Inflammatory macrophage treated with lipopolysaccharide for 1 hour (primary cell): Measurements from ENCODE around the gene YIPF4.
"Not testable (repeated sequence)": the region's sequence is repeated elsewhere in the genome, so short reads cannot be mapped to it uniquely, and the experiment has no call there.

Experiments
- DNase-seq, 2 donors: peaks; one replicate each; pipeline ENCODE4 v3.0.0-alpha.2; 2020 to 2022

The YIPF4 gene

GRCh38 chr2:32277674-32278477, at the start of gene YIPF4:
YIPF4 (plus strand) TSS chr2:32277904; CDS start chr2:32278156, 252 bp downstream.
- DNase-seq, result peak; percentile 89 to 98

DNA sequence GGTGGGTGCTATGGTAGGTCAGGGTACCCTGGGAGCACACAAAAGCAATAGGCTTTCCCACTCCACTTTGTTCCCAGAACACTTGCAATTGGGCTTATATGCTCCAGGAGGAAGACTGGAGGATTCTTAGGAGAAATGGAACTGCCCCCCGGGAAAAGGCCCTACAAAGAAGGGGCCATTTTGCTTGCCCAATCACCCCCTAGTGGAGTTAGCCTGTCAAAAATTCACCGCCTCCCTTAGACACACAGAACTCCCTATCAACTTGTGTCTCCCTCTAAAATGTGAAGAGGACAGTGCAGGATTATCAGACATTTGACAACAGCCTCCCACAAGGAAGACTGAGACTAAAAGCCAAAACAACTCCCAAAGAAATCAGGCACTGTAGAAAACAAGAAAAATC, 49.5 kb upstream of the YIPF4 start:
- DNase-seq, result no peak

DNA sequence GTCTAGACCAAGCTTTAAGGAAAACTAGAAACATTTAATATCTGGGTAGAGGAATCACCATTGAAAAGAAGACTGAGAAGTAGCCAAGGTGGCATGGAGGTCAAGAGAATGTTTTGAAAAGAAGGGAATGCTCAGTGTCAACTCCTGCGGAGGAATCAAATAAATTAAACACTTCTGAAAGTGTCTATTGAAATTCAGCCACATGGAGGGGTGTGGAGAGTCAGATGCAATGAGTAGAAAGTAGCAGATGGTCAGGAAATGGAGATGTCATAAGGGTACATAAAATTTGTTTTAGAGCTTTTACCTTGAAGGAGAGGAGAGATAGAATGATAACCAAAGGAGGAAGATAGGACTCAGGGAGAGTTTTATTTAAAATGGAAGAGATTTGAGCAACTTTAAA, 48.1 kb upstream of the YIPF4 start:
- no peak for DNase-seq

- no peak for DNase-seq
These were observed 45.7 kb upstream of the YIPF4 start for GRCh38 chr2:32231959-32232358.

DNA sequence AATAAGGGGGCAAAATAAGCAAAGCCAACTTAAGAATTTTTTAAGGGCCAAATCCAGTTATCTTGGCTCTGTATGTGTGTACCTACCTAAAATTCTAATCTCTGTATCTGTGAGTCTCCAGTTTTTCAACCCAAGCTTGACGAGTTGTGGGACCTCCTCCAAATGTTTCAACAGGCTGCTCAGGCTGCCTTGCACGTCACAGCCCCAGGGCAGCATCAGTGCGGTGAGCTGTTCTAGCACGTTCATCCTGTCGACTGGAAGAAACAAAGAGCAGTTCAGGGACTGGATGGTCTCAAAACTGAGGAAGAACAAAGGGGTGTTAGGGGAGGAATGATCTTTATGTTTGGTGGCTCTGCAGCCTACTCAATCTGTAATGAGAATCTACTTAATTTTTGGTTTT, 42.4 kb upstream of the YIPF4 start:
- DNase-seq, result no peak

DNA sequence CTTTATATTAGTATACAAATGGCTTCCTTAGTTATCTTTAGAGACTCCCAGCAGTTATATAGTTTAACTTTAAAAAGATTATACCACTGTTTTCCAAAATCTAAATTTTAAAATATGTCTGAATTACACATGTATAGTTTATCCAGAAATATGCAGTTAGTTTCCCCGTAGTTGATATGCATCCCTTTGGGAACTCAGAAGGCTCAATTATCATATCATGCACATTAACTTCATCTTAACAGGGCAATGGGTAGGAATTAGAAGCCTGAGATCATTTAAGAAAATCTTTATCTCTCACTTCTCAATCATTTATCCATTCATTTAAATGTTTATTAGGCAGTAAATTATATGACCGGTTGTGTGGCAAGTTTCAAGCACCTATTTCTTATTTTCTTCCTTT, 40.2 kb upstream of the YIPF4 start:
- no peak for DNase-seq

- DNase-seq, result no peak
These were observed 39.7 kb upstream of the YIPF4 start for GRCh38 chr2:32237996-32238395.

DNA sequence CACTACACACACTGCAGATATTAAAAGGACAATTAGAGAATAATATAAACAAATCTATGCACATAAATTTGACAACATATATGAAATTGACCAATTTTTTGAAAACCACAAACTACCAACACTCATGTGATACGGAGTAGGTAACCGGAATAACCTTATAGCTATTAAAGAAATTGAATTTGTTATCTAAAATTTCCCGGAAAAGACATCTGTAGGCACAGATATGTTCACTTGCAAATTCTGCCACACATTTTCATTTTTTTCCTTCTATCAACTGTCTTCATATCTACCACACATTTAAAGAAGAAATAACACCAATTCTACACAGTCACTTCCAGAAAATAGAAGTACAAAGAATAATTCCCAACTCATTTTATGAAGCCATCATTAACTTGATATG, 35.4 kb upstream of the YIPF4 start:
- no peak for DNase-seq

DNA sequence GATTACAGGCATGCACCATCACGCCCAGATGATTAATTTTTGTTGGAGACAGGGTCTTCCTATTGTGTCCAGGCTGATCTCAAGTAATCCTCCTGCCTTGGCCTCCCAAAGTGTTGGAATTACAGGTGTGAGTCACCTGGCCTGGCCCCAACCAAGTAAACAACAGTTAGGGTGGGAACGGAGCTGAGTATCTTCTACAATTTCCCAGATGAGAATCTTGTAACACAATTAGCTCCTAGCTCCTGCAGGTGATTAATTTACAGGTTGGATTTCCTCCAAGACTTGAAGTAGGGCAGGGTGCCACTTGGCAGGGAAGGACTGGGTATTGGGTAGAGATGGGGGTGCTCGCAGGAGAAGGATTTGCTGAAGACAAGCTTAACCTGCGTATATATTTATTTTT, 30.8 kb upstream of the YIPF4 start:
- no peak for DNase-seq

GRCh38 chr2:32248299-32248698, 29.4 kb upstream of the YIPF4 start:
- DNase-seq, result no peak

DNA sequence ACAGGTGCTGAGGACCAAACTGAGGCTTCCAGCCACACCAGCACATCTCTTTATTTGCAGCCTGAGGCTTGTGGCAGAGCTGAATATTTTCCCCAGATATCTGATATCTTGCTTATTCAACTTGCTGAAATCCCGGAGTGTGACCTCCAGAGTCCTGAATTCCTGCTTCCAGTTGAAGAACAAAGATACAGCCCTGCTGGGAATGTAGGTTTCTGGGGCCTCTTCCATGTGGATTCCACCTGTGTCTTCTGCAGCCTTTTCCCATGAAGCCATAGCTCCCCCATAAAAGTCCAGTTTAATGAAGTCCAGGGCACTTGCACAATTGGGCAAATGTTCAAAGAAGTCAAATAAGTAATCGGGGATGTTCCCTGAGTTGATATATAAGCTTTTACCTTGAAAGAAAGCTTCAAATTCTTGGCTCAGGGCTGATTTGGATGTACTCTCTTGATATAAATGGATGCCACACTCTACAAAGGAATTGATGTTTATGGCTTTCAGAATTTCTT, 27.9 kb upstream of the YIPF4 start:
- no peak for DNase-seq

- no peak for DNase-seq
These were observed 27.4 kb upstream of the YIPF4 start for GRCh38 chr2:32250290-32250689.

DNA sequence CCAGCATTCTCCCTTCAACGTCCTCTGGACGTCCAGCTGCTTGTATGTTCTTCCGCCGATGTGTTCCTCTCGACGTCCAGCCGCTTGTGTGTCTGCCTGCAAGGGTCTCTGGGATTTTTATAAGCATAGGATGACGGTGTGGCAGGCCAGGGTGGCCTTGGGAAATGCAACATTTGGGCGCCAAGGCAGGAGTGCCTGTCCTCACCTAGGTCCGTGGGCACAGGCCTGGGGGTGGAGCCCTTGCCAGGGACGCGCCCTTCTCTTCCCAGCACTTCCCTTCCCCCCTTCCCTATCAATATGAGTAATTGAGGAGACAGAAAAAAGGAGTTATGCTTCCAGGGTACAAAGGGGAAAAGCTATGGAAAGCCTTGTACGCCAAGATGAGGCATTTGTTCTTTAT, 19.5 kb upstream of the YIPF4 start:
- no peak for DNase-seq

GRCh38 chr2:32260376-32260775, 17.3 kb upstream of the YIPF4 start:
- no peak for DNase-seq

GRCh38 chr2:32262105-32262504, 15.6 kb upstream of the YIPF4 start:
- DNase-seq, result peak; percentile 83 to 84

DNA sequence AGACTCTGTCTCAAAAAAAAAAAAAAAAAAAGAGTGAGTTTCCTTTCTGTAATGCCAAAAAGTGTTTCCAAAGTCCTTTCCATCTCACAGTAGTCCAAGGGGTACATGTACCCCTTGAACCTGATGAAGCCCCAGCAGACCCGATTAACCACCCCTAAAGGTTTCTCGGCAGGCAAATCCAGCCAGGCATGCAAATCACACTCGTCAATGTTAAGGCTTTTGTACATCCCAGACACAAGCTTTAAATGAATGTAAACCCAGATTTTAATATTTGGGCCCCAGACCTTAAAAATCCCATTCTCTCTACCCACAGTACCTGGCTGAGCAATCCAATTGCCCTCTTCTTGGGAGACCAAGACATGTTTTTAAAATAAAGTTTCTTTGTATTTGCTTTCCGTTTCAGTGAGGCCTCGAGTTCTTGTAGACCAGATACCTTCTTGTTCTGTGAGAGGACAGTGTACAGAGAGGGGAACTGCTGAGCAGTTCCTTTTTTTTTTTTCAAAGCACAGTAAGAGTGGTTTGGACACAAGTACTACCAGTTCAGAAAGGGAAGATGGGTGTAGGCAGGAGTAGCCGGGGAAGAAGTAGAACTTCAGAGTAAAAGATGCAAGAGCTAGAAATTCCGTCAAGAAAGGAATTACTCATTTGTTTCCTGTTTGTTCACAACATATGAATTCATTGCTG, 13.1 kb upstream of the YIPF4 start, which contains the start of gene NLRC4:
Gene NLRC4, minus strand, starts transcription at position 465 of the 684 bp plus-strand sequence. CDS start 8,111 bp downstream, outside the sequence.
- peak; percentile 91 to 96 for DNase-seq

DNA sequence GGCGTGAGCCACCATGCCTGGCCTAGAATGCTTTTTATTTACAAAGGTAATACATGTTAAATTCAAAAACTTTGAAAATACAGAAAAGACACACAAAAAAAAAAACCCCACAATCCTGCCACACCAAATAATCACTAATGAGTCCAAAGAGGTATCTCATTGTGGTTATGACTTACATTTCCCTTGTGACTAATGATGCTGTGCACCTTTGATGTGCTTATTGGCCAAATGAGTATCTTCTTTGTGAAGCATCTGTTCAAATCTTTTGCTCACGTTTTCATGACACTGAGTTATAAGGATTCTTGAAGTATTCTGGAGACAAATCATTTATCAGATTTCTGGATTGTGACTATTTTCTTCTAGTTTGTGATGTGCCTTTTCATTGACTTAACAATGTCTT, 6.6 kb upstream of the YIPF4 start:
- no peak for DNase-seq

DNA sequence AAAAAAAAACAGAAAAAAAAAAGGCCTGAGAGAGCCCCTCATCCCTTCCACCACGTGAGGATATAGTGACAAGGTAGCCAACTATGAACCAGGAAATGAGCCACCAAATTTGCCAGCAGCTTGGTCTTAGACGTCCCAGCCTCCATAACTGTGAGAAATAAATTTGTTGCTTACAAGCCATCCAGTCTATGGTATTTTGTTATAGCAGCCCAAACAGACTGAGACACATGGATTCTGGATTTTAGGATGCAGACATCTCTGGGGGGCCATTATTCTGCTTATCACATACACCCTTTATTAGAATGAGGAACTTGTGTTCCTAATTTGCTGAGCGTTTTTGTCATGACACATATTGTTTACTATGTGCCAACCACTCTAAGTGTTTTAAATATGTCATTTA, 5.4 kb upstream of the YIPF4 start:
- DNase-seq, result no peak

- no peak for DNase-seq
These were observed 3.4 kb upstream of the YIPF4 start for GRCh38 chr2:32274289-32274688.

DNA sequence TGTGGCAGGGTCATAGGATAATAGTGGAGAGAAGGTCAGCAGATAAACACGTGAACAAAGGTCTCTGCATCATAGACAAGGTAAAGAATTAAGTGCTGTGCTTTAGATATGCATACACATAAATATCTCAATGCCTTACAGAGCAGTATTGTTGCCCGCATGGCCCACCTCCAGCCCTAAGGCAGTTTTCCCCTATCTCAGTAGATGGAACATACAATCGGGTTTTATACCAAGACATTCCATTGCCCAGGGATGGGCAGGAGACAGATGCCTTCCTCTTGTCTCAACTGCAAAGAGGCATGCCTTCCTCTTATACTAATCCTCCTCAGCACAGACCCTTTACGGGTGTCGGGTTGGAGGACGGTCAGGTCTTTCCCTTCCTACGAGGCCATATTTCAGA, 1.9 kb upstream of the YIPF4 start:
- DNase-seq, result not testable (repeated sequence)

GRCh38 chr2:32277363-32277673, 386 bp upstream of the YIPF4 start:
- no peak for DNase-seq

GRCh38 chr2:32278478-32278853, 762 bp downstream of the YIPF4 start:
- no peak for DNase-seq

GRCh38 chr2:32284321-32284720, 6.6 kb downstream of the YIPF4 start:
- peak; percentile 48 to 51 for DNase-seq
